ENCODE data around the gene TRPT1. TPM values are rescaled to one million over a fixed set of nuclear protein-coding genes. Genes with fewer than 3 reads are reported as not detected.

The TRPT1 gene
- total RNA-seq, 1 donor from 2014 or later = 20.6 TPM

DNA sequence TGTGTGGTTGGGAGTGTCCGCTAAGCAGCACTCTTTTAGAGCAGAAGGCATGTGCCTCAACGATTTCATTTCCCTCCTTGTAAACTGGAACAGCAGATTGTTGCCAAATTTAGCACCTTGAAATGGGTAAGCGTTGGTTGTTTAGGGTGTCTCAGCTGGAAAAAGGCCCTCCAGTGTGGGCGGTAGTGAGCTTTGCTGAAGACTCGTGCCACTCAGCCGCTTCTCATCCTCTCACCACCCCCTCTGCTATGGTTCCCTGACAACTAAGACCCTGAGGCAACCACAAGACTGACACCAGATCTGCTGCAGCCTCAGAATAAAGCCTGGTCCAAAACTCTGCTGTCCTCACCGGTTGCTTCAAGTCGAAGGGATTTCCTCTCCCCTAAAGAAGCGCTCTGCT lies 29.4 kb downstream of the TRPT1 start:
- DNase-seq (ENCODE audit: low spot score) = no peak
- intact Hi-C loops (cut with DNase I) = no loop called here
- ATAC-seq = no peak

DNA sequence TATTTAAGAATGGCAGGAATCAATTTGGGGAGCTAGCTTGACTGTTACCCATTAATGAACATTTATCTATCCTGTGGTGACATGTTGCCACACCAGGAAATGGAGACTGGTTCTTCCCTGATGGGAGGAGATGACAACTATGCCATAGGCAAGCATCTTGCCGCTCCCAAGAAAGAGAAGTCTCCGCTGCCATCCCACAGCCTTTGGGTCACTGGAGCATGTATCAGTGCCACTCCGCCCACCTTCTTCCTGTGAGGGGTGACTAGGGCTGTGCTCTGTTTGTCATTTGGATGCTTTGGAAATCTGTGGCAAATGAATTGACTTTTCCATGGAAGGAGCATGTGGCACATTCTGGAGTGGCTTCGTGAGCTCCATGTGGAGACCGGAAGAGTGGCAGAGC lies 33.6 kb downstream of the TRPT1 start:
- intact Hi-C loops (cut with DNase I) = no loop called here
- ATAC-seq (no peak), DNase-seq (ENCODE audit: low spot score) (no peak)

DNA sequence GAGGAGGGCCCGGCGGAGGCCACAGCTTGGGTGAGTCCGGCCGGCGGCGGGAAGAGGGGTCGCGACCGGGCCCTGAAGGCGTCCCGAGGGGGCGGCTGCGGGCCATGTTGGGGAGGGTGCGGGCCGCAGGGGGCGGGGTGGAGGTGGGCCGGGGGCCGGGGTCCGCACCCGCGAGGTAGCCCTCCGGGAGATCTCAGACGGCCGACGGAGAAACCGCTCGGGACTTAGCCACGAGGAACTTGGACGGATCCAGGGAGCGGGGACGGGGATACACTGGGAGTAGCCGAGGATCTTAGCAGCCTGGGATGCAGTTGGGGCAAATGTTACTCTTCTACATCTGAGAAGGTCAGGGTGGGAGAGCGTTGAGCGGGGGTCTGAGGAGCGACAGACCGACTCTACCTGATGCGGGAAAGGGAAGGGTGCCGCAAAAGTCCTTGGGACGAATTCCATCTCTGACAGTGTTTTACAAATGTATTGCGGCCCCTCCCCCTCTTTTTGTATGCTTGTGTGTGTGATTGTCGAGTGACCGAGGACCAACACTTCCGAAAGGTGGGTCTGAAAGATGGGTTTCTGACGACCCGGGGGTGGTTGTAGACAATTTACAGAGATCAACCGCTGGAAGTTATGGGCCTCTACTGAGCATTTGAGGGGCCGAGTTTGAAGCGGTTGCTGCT lies 39.4 kb downstream of the TRPT1 start:
- DNase-seq (ENCODE audit: low spot score) = no peak
- ATAC-seq = no peak
- intact Hi-C loops (cut with DNase I) = no loop called here

DNA sequence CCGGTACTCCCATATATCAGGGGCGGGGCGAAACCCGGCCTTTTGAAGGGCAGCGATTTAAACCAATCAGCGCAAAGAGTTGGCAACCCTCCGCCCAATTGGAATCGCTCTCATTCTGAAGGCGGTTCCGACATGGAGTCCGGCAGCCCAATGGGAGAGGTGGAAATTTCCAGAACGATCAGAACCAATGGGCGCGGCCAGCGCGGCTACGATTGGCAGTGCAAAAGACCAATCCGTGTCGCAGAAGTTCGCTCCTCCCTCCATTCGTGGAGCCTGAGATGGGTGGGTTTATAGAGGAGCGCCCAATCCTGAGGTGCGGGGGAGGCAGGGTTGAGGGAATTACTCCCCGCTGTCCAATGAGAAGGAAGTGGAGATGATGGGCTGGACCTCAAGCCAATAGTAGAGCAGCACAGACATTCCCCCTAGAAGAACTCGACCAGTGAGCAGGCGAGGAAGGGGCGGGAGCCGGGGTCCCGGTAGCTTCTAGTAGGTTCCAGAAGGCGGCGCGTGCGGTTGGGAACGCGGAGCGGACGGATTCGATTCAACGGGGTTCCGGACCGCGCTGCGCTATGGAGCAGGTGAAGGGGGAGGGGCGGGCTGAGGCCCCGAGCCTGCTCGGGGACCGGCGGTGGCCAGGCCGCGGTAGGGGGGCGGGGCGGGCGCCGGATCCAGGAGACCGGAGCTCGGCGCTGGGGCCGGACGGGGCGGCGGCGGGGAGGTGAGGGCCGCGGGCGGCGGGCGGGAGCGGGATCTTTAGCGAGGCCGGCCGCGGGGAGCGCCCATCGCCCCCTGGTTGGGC lies 40.1 kb downstream of the TRPT1 start, which contains the start of gene STIP1:
STIP1 (plus strand) TSS at position 479 of the 799 bp plus-strand sequence; CDS start at position 570, 91 bp downstream.
- intact Hi-C loops (cut with DNase I) = no loop called here
- DNase-seq (ENCODE audit: low spot score) = peak; percentile 99
- ATAC-seq = peak; percentile 96

DNA sequence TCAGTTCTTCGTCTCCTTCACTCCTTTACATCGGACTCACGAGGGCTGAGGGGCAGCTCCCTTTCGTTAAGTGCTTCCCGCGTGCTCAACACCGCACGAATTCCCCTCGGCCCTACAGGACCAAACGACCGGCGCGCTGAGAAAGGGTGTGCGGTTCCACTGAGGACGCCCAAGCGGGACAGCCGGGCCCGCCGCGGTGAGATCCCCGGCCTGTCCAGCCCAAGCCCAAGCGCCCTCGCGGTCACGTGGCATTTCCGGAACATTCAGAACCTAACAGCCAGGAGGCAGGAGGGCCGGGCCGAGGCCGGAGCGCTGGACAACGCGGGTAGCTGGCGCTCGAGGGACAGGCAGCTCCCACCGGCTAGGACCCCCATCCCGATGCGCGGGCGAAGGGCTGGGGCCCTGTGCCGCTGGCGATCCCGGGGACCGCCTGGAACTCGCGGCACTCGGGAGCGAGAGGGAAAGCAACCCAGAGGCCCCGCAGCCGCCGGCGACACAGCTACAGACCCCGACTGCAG lies 40.8 kb downstream of the TRPT1 start:
- ATAC-seq (peak; percentile 66), DNase-seq (ENCODE audit: low spot score) (peak; percentile 91)
- intact Hi-C loops (cut with DNase I) = no loop called here

DNA sequence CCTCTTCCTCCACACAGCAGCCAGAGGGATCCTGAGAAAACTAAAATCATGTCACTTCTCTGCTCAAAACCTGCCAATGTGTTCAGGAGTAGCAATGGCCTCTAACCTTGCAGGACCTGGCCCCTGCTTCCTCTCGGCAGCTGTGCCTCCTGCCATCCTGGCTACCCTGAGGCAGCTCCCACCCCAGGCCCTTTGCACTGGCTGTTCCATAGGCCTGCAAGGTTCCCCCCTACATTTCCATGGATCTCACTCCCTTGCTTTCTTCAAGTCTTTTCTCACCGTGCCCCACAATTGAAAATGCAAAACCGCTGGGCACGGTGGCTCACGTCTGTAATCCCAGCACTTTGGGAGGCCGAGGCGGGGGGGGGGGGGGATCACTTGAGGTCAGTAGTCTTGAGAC lies 42.1 kb downstream of the TRPT1 start:
- no peak for ATAC-seq
- no peak for DNase-seq (ENCODE audit: low spot score)
- intact Hi-C loops (cut with DNase I) = no loop called here

DNA sequence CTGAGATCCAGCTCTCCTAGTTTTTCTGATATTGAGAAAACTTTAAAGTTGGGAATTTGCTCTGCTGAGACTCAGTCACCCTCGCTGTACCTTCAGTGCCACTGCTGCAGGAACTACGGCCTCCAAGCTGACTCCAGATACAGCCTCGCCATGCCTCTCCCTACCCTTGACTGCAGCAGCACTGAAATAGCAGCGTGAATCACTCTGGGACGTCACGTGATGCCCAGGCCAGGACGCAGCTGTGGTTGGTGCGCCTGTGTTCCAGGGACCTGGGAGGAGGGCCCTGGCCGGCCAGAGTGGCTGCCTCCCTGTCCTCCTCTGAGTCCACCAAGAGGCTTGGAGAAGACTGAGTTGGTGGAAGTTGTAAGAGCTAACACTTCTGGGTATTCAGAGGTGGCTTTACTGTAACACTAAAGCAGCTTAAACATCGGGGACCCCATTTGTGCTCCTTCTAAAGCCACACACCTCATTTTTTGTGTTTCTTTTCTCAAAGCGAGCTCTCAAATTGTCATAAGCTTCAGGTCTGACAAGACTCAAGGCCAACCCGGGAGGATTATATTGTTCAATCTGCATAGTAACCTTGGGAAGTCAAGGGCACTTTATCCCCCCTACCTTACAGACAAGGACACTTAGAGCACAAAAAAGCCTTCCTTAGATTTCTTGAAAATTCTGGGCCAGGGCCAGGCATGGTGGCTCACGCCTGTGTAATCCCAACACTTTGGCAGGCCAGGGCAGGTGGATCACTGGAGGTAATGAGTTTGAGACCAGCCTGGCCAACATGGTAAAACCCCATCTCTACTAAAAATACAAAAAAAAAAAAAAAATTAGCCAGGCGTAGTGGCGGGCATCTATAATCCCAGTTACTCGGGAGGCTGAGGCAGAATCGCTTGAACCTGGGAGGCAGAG lies 44.2 kb downstream of the TRPT1 start:
- DNase-seq (ENCODE audit: low spot score) (peak; percentile 93), ATAC-seq (peak; percentile 76)
- intact Hi-C loops (cut with DNase I) = no loop called here

DNA sequence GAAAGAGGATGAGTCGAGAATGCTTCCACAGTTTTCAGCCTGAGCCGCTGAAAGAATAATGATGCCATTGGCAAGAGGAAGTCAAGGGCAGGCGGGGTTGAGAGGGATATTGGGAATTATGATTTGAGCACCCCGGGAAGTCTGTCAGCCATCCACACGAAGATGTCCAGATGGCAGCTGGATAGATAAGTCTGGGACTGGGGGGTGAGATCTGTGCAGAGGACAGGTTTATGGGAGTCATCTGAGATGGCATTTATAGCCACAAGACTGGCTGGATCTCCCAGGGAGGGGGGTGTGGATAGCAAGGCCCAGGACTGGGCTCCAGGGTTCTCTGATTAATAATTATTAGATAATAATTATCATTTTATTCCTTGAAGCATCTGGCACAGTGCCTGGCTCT lies 45.1 kb downstream of the TRPT1 start:
- intact Hi-C loops (cut with DNase I) = no loop called here
- ATAC-seq (no peak), DNase-seq (ENCODE audit: low spot score) (no peak)

DNA sequence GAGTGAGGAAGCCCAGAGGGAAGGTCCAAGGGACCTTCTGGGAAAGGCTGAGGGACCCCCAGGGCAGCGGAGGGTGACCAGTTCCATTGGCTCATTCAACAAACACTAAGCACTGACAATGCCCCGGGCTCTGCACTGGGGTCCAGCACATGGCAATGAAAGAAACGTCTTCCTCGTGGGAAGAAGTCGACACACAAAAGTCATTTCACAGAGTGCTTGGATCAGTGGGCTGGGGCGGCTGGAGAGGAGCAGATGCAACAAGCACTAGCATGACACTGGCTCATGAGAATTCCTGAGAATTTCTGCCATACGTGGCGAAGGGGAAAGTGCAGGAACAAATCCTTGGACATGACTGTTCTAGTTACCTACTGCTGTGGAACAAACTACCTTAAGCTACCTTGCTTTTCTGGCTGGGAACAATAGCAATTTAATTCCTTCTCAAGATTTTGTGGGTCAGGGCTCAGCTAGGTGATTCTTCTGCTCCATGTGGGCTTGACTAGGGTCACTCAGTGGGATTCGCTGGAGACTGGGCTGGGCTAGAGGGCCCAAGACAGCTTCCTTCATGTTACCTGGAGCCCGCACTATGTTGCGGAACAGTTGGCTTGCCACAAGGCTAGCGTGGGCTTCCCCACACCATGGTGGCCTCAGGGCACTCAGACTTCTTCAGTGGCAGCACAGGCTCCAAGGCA lies 46.9 kb downstream of the TRPT1 start:
- ATAC-seq (no peak), DNase-seq (ENCODE audit: low spot score) (no peak)
- intact Hi-C loops (cut with DNase I) = no loop called here

DNA sequence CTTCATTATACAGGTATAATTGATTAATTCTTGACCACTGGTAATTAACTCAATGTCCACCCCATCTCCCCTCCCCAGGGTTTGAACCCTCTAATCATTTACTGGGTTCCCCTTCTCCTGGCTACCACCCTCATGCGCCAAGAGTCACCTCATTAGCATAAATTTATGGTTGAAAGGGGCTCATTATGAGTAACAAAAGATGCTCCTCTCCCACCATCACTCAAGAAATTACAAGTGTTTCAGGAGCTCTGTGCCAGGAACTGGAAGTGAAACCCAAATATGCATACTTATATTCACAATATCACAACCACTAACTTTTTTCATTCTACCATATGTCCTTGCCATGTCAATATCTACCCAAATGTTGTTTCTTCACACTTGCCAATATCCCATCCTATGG lies 47.8 kb downstream of the TRPT1 start:
- ATAC-seq (no peak), DNase-seq (ENCODE audit: low spot score) (no peak)
- intact Hi-C loops (cut with DNase I) = no loop called here

DNA sequence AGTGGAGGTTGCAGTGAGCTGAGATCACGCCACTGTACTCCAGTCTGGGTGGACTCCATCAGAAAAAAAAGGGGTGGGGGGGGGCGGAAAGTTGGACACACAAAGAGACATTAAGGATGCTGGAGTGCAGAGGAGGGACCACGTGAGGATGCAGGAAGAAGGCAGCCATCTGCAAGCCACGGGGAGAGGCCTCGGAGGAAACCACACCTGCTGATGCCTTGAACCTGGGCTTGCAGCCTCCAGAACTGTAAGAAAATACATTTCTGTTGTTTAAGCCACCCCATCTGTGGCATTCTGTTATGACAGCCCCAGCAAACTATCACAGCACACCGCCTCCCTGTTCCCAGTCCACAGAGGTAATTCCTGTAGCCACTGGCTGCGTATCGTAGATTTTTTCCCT lies 49.2 kb downstream of the TRPT1 start:
- DNase-seq (ENCODE audit: low spot score) (no peak), ATAC-seq (no peak)
- intact Hi-C loops (cut with DNase I) = no loop called here

Other genes starting within 250 kb of the TRPT1 start
- 38.7 TPM for gene OTUB1, start 239.7 kb downstream of the TRPT1 start, total RNA-seq
- gene FLRT1, start 190.3 kb downstream of the TRPT1 start, total RNA-seq = 3.5 TPM
- 20.6 TPM for gene MACROD1, start 60.1 kb downstream of the TRPT1 start, total RNA-seq
- gene STIP1, start 40.0 kb downstream of the TRPT1 start, total RNA-seq = 87.6 TPM
- 20.7 TPM for gene FERMT3, start 19.5 kb downstream of the TRPT1 start, total RNA-seq
- 28.0 TPM for gene NUDT22, start 88 bp upstream of the TRPT1 start, total RNA-seq
- gene DNAJC4, start 4.4 kb upstream of the TRPT1 start, total RNA-seq = 30.4 TPM
- gene VEGFB, start 8.4 kb upstream of the TRPT1 start, total RNA-seq = 134 TPM
- gene FKBP2, start 14.9 kb upstream of the TRPT1 start, total RNA-seq = 56.2 TPM
- gene PPP1R14B, start 20.8 kb upstream of the TRPT1 start, total RNA-seq = 48.8 TPM
- 23.6 TPM for gene PLCB3, start 25.3 kb upstream of the TRPT1 start, total RNA-seq
- 47.4 TPM for gene BAD, start 58.5 kb upstream of the TRPT1 start, total RNA-seq
- gene GPR137, start 59.7 kb upstream of the TRPT1 start, total RNA-seq = 34.4 TPM
- gene KCNK4, start 65.1 kb upstream of the TRPT1 start, total RNA-seq = not detected
- gene CATSPERZ, start 74.2 kb upstream of the TRPT1 start, total RNA-seq = not detected
- gene ESRRA, start 79.3 kb upstream of the TRPT1 start, total RNA-seq = 17.4 TPM
- gene TRMT112, start 91.4 kb upstream of the TRPT1 start, total RNA-seq = 149 TPM
- gene PRDX5, start 91.9 kb upstream of the TRPT1 start, total RNA-seq = 143 TPM
- 12.9 TPM for gene CCDC88B, start 114.0 kb upstream of the TRPT1 start, total RNA-seq
- 23.8 TPM for gene RPS6KA4, start 133.0 kb upstream of the TRPT1 start, total RNA-seq

Data from sciatic nerve (tissue), 2 donors.